HEK293T (cell line): ENCODE data around the gene TMEM88.

Experiments used
- ARNT ChIP-seq: fragments of 450-650 bp; IDR thresholded peaks from 2 replicates; pipeline ENCODE4 v1.6.1; 2017; ENCODE audit warnings: mild to moderate bottlenecking
- BHLHE40 ChIP-seq: fragments of 450-650 bp; IDR thresholded peaks from 2 replicates; pipeline ENCODE4 v1.6.1; 2016; ENCODE audit warnings: mild to moderate bottlenecking, moderate library complexity, borderline replicate concordance
- FOXA1 ChIP-seq: fragments of 450-650 bp; IDR thresholded peaks from 2 replicates; pipeline ENCODE4 v1.6.1; 2016; ENCODE audit warnings: mild to moderate bottlenecking
- FOXK2 ChIP-seq: fragments of 450-650 bp; IDR thresholded peaks from 2 replicates; pipeline ENCODE4 v1.6.1; 2016; ENCODE audit warnings: mild to moderate bottlenecking
- FOXM1 ChIP-seq: fragments of 450-650 bp; IDR thresholded peaks from 2 replicates; pipeline ENCODE4 v1.6.1; 2017; ENCODE audit warnings: mild to moderate bottlenecking, borderline replicate concordance
- HDGF ChIP-seq: fragments of 450-650 bp; IDR thresholded peaks from 2 replicates; pipeline ENCODE4 v1.6.1; 2017; ENCODE audit warnings: antibody characterized with exemption, borderline replicate concordance
- LEF1 ChIP-seq: fragments of 450-650 bp; IDR thresholded peaks from 2 replicates; pipeline ENCODE4 v1.6.1; 2017; ENCODE audit warnings: mild to moderate bottlenecking, borderline replicate concordance
- SP1 ChIP-seq: fragments of 450-650 bp; IDR thresholded peaks from 2 replicates; pipeline ENCODE4 v1.6.1; 2017
- SUZ12 ChIP-seq: fragments of 450-650 bp; IDR thresholded peaks from 2 replicates; pipeline ENCODE4 v1.6.1; 2016; ENCODE audit warnings: mild to moderate bottlenecking
- TARDBP ChIP-seq: fragments of 450-650 bp; IDR thresholded peaks from 2 replicates; pipeline ENCODE4 v1.6.1; 2016
- ZNF384 ChIP-seq: fragments of 450-650 bp; IDR thresholded peaks from 2 replicates; pipeline ENCODE4 v1.6.1; 2016
- TF ChIP-seq, protein P1 (sequence below): fragments of 450-650 bp; IDR thresholded peaks from 2 replicates; pipeline ENCODE4 v1.6.1; 2016

GRCh38 chr17:7852919-7853690 lies 1.8 kb upstream of the TMEM88 start:
- TF ChIP-seq BHLHE40, result no peak
- TF ChIP-seq LEF1, result no peak
- no peak for TF ChIP-seq ARNT
- TF ChIP-seq FOXK2, result no peak
- TF ChIP-seq TARDBP, result no peak
- TF ChIP-seq SP1, result no peak
- TF ChIP-seq FOXA1, result no peak
- TF ChIP-seq, protein P1, sequence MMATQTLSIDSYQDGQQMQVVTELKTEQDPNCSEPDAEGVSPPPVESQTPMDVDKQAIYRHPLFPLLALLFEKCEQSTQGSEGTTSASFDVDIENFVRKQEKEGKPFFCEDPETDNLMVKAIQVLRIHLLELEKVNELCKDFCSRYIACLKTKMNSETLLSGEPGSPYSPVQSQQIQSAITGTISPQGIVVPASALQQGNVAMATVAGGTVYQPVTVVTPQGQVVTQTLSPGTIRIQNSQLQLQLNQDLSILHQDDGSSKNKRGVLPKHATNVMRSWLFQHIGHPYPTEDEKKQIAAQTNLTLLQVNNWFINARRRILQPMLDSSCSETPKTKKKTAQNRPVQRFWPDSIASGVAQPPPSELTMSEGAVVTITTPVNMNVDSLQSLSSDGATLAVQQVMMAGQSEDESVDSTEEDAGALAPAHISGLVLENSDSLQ, result no peak
- no peak for TF ChIP-seq SUZ12
- TF ChIP-seq FOXM1, result no peak
- TF ChIP-seq HDGF, result no peak
- no peak for TF ChIP-seq ZNF384
